HG03378 (cell line): ENCODE data around the gene NUCKS1.

Source experiments
- ATAC-seq: cut with Tn5 transposase; IDR thresholded peaks from one replicate; pipeline ENCODE4 v1.9.1; 2021; ENCODE audit warnings: mild to moderate bottlenecking, moderate library complexity; ENCODE audit not compliant: unreplicated experiment

Gene NUCKS1

GRCh38 chr1:205670611-205671430, 79.2 kb downstream of the NUCKS1 start:
- no peak for ATAC-seq

GRCh38 chr1:205670150-205670446, 79.9 kb downstream of the NUCKS1 start:
- no peak for ATAC-seq

- peak; percentile 37 for ATAC-seq
Measured at GRCh38 chr1:205669341-205670149, 80.4 kb downstream of the NUCKS1 start.

GRCh38 chr1:205668951-205669340, 81.0 kb downstream of the NUCKS1 start:
- peak; percentile 40 for ATAC-seq

- no peak for ATAC-seq
Measured at GRCh38 chr1:205667909-205668643, 81.9 kb downstream of the NUCKS1 start.

- no peak for ATAC-seq
Measured at GRCh38 chr1:205666372-205667166, 83.4 kb downstream of the NUCKS1 start.

GRCh38 chr1:205665201-205666045, 84.6 kb downstream of the NUCKS1 start:
- no peak for ATAC-seq

- ATAC-seq: no peak
Measured at GRCh38 chr1:205664399-205665017, 85.5 kb downstream of the NUCKS1 start.

- ATAC-seq: no peak
Measured at GRCh38 chr1:205663286-205663936, 86.6 kb downstream of the NUCKS1 start.
